ENCODE measurements around the gene IL11.
A peak's percentile ranks its signal among the peaks of the same experiment; 100 is the strongest.

The IL11 gene

GRCh38 chr19:55368701-55369563 is 1.3 kb downstream of the IL11 start:
- TF ChIP-seq CTCF (IDR thresholded peaks at IDR 0.05) = no peak
- Histone ChIP-seq H3K27ac (no peak overlapping the region), H3K4me3 (peak overlapping the region; percentile 61)
- no peak for DNase-seq (ENCODE audit: low spot score)

GRCh38 chr19:55368106-55368505 is 2.2 kb downstream of the IL11 start:
- no peak for TF ChIP-seq CTCF (IDR thresholded peaks at IDR 0.05)
- H3K27ac ChIP-seq = no peak overlapping the region
- no peak for DNase-seq (ENCODE audit: low spot score)

GRCh38 chr19:55366790-55367189 is 3.5 kb downstream of the IL11 start:
- DNase-seq (ENCODE audit: low spot score) = no peak
- Histone ChIP-seq H3K4me3 (no peak overlapping the region), H3K27ac (no peak overlapping the region)
- no peak for TF ChIP-seq CTCF (IDR thresholded peaks at IDR 0.05)

More at GRCh38 chr19:55368106-55368505, 2.2 kb downstream of the IL11 start:
- no peak overlapping the region for H3K4me3 ChIP-seq

- no peak for DNase-seq (ENCODE audit: low spot score)
- H3K27ac ChIP-seq = no peak overlapping the region
- no peak for TF ChIP-seq CTCF (IDR thresholded peaks at IDR 0.05)
- H3K4me3 ChIP-seq = no peak overlapping the region
These were observed 4.3 kb downstream of the IL11 start for GRCh38 chr19:55365964-55366363.

- no peak overlapping the region for H3K27ac ChIP-seq
- no peak overlapping the region for H3K4me3 ChIP-seq
- no peak for DNase-seq (ENCODE audit: low spot score)
- TF ChIP-seq CTCF (IDR thresholded peaks at IDR 0.05) = no peak
These were observed 5.0 kb downstream of the IL11 start for GRCh38 chr19:55365245-55365644.

GRCh38 chr19:55362990-55363716 is 7.1 kb downstream of the IL11 start, which contains the start of gene GARIN5B:
Gene GARIN5B (minus strand): TSS chr19:55363260. CDS start chr19:55363066, 194 bp downstream.
- no peak for TF ChIP-seq CTCF (IDR thresholded peaks at IDR 0.05)
- Histone ChIP-seq H3K27ac (no peak within 1 kb of the TSS), H3K4me3 (no peak within 1 kb of the TSS)
- DNase-seq (ENCODE audit: low spot score) = no peak
